IPS-18c (cell line): ENCODE results near the gene VSIG10L2.

Source experiments
- H3K4me3 ChIP-seq: 2 replicates; pipeline ENCODE4 v1.7.0; 2013; ENCODE audit warnings: low read depth, mild to moderate bottlenecking, low read length, moderate library complexity; ENCODE audit not compliant: insufficient read depth
- H3K9me3 ChIP-seq: one replicate; pipeline ENCODE4 v1.6.1; 2013; ENCODE audit warnings: mild to moderate bottlenecking, low read length, moderate library complexity; ENCODE audit not compliant: control insufficient read depth, insufficient read depth

VSIG10L2 gene

DNA sequence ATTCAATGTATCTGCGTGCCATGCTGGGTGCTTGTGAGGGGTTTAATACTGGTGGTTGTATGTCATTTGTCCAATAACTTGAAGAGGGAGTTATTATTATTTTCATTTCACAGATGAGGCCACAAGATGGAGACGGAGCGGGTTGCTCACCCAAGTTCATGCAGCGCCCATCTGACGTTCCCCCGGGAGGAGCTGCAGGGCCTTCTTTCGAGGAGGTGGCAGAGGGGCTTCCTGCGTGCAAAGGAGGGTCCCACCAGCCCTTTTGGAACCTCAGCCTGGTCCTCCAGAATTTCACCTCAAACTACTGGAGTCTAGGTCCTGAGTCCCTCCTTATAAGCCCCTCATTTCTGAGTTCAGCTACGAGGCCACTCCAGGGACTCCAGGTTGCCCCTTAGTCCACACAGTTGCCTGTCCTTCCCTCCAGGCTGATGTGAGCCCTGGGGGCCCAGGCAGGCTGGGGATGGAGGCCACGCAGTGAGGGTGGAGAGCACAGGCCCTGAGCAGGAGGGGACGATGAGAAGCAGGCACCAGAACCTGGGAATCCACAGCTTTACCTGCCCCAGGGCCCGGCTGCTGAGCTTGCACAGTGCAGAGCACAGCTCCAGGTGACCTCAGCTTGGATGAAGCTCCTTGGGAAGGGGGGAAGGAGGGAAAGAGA is 2.9 kb upstream of the VSIG10L2 start:
- Histone ChIP-seq H3K4me3 (no peak overlapping the region), H3K9me3 (peaks cover 2% of the 10 kb centered on the region)

DNA sequence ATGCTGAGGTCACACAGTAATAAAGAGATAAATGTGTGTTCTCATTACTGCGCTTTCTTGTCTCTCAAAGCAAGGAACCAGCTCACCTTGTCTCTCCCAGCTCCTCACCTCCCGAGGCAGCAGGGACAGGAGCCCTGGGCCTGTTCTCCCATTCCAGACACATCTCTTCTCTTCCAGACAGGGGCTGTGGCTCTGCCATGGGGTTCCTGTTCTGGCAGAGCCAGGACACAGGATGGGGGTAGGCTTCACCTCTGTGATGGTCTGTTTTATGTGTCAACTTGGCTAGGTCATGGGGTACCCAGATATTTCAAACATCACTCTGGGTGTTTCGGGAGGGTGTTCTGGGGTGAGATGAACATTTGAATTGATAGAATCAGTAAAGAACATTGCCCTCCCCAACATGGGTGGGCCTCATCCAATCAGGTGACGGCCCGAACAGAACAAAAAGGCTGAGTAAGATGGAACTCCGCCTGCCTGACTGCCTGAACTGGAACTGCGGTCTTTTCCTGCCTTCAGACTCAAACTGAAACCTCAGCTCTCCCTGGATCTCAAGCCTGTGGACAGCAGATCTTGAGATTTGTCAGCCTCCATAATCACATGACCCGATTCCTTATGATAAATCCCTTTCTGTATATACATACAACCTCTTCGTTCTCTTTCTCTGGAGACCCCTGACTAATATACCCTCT is 2.0 kb upstream of the VSIG10L2 start:
- Histone ChIP-seq H3K4me3 (no peak overlapping the region), H3K9me3 (peaks cover 2% of the 10 kb centered on the region)

DNA sequence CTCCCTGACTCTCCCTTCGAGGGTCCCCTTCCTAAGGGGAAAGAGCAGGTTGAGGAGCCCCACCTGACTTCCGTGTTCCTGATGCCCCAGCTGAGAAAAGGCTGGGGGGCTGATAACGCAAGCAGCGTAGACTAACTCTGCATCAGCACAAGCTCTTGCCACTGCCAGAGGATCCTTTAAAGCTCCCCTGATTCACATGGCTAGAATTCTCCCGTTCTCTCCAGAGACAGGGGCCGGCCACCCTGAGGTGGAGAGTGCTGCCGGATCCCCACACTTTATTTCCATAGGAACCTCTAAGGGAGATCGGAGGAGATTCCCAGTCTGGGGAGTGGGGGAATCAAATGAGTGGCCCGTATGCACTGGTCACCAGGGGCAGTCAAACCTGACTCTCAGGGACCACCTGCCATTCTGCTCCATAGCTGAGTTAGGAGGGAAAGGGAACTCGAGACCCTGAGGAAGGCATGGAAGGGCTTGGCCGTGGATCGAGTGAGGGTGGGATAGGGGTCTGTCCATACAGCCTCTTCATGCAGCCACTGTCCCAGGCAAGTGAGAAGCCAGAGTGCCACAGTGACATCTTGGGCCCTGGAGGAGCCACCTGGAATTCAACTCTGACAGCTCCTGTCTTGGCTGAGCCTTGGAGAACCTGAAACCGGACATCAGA is 1.4 kb upstream of the VSIG10L2 start:
- H3K4me3 ChIP-seq = no peak overlapping the region
- peaks cover 2% of the 10 kb centered on the region for H3K9me3 ChIP-seq

DNA sequence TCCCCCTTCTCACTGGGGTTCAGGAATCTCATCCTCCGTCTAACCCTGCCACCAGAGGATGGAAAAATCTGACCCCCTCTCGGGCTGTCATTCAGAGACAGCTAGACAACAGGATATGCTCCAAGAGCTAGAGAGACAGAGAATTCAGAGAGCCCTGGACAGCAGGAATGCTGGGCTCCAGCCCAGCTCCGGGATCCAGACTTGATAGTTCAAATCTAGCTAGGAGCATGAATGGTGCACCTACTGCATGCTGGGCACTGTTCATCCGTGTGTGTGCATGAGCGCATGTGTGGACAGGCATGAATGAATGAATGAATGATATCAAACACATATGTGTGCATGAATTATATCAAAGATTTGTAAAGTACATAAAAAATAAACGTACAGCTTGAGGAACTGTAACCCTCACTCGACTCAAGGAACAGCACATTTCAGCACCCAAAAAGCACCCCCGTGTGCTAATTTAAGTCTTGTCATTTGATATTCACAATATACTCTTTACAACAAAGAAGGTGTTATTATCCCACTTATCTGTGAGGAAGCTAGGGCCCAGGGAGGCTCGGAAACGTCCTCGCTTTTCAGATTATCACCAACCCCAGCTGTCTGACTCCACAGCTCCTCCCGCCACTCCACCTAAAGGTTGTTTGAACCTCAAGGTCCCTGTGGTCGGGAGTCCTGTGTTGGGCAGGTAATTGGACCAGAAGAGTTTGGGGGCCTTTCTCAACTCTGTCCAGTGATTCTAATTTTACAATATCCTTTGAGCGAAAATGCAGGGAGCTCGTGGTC is 640 bp upstream of the VSIG10L2 start:
- Histone ChIP-seq H3K4me3 (no peak overlapping the region), H3K9me3 (peaks cover 2% of the 10 kb centered on the region)

DNA sequence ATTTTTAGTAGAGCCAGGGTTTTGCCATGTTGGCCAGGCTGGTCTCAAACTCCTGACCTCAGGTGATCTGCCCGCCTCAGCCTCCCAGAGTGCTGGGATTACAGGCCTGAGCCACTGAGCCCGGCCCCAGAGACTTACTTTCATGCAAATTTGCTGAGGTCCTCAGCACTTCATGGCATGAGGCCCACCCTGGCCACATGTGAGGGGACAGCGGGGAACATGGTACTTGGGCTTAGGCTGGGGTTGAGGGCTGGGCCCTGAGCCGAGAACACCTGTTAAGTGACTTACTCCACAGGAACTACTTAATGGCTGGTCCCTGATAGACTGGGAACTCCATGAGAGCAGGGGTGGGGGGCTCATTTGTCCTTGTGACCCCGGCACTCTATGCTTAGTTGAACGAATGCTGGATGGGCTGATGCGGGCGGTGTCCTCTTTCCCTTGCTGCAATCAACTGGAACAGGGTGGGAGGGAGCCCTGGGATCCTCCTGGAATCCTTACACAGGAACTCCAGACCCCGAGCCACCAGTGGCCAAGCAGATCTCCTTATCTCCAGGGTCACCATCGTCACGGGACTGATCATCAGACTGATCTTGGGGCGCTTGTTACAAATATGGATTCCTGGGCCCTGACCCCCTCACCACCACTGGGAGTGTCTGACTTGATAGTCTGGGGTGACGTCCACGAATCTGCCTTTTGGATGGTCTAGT is 1.0 kb downstream of the VSIG10L2 start:
- no peak overlapping the region for H3K4me3 ChIP-seq
- H3K9me3 ChIP-seq = peaks cover 2% of the 10 kb centered on the region

DNA sequence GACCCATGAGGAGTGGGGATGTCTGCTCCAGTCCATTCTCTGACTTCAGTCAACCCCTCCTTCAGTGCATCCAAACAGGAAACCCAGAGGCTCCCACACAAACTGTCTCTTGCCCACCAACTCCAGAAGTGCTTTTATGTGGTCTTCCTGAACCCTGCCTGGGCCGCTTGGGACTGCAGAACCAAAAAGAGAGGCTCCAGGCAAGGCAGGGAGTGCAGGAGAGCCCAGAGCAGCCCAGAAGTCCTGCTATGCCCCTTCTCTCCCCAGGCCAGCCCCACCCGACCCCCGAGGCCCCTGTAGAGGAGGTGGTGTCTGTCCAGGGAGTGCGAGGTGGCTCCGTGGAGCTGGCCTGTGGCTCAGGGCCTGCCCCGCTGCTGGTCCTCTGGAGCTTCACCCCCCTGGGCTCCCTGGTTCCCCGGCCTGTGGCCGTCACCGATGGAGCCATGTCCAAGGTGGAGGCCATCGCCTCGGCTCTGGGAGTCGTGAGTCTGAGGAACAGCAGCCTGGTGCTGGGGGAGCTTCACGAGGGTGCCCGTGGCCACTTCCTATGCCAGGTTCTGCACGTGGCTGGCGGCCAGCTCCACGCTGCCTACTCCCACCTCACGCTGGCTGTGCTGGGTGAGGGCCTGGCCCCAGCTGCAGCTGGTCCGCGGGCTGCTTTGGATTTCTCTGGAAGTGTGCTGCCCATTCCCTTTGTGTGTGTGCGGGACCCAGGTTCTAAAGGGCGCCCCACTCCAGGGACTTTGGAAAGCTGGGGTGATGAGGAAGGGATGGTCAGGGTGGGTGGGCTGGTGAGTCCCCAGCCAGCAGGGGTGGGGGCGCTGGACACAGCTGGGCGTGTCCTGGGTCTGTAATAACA is 1.8 kb downstream of the VSIG10L2 start:
- H3K9me3 ChIP-seq = peaks cover 2% of the 10 kb centered on the region
- H3K4me3 ChIP-seq = no peak overlapping the region

DNA sequence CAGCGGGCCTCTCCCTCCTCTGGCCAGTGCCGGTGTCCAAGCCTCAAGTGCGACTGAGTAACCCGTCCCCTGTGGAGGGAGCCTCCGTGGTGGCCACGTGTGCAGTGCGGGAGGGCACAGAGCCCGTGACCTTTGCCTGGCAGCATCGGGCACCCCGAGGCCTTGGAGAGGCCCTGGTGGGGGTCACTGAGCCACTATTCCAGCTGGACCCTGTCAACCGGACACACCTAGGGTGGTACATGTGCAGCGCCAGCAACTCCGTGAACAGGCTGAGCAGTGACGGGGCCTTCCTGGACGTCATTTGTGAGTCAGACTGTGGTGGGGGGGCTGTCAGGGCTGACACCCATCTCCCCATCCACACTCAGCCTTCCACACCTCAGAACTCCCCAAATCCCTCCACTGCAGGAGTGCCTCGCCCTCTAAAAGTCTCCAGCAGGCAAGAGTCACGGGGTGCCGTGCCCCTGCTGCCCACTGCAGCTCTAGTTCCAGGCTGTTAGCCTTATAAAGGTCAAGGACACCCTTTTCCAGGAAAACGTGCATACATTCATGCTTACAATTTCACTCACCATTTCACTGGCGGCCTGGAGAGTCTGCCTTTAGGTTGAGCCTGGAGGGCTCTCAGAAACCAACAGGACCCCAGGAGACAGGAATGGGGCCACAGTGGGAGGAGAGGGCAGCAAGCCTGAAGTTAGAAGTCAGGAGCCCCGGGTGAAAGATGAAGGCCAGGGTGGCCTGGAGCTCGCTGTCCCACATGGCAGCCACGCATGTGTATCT is 2.6 kb downstream of the VSIG10L2 start:
- H3K9me3 ChIP-seq = peaks cover 2% of the 10 kb centered on the region
- no peak overlapping the region for H3K4me3 ChIP-seq

DNA sequence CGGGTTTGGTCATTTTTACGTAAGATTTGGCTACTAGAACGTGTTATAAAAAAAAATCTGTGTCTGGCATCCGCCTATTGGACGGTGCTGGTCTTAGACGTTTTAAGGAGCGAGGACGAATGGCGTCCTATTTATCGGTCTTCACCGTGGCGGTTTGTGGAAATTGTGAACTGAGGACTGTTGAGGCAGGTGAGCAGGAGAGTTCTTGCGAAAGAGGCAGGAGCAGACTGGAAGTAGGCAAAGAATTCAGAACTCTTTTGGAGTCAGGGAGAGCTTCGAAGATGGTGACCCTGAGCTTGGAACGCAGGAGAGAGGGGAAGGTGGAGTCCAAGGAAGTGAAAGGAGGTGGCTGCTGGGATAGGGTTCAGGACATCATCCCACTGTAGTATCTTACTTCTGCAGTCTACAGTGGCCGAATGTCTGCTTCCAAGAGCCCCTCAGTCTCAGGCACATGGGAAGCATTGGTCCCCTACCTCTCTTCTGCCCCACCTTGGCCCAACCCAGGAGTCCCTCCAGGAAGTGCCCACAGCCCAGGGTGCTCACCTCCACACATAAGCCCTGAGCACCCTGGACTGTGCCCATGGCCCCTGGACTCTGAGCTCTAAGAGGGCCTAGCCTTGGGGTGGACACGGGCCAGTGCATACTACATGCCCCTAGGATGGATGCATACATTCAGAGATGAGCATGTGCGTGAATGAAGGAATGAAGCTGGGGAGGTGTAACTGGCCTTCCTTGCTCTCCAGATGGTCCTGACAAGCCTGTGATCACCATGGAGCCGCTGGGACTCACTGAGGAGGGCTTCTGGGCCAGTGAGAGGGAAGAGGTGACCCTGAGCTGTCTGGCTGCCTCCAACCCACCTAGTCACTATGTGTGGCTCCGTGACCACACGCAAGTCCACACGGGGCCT is 3.7 kb downstream of the VSIG10L2 start:
- Histone ChIP-seq H3K4me3 (no peak overlapping the region; the same call in 1 of the 2 replicates), H3K9me3 (peaks cover 4% of the 10 kb centered on the region)

DNA sequence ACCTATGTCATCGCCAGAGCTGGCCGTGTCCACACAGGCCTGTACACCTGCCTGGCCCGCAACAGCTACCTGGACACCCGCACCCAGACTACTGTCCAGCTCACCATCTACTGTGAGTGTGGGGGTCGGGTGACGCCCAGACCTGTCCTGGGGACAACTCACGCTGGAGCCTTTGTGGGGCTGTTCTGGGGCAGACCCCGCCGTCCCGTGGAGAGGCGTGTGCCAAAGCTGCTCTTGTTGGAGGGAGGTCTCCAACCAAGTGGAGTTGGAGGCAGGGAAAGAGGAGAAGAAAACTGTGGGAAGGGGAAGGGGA is 4.3 kb downstream of the VSIG10L2 start:
- H3K4me3 ChIP-seq = no peak overlapping the region
- H3K9me3 ChIP-seq = peaks cover 4% of the 10 kb centered on the region

DNA sequence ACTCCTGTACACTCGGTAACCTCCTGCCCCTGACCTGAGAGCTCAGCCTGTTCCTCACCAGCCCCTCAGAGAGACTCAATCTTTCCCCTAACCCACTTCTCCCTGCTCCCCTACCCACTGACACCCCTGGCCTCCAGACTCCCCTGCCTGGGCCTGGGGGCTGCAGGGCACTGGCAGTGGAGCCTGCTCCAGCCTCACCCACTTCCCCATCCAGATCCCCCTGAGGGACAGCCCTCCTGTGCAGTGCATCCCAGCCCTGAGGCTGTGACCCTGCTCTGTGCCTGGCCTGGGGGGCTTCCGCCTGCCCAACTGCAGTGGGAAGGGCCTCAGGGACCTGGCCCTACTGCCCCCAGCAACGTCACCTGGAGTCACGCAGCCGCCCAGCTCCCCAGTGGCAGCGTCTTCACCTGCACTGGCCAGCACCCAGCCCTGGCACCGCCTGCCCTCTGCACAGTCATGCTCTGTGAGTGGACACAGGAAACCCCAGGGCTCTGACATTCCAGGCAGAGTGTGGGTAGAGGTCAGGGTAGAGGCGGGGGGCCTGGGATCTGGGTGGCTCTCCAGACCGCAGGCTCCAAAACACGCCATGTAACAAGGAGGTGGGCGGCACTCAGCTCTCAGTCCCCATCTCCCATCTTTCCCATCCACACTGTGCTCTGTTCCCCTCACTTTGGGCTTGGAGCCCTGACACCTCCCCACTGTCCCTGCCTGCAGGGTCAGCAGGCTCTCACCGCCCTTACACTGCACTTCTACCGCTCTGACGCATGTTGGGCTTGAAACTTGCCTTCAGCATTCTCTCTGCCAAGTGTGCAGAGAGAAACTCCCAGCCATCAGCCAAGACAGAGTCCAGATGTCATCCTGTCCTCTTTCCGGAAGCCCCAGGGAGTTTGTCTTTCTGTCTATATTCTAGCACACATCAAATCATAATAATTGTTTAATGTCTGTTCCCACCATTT is 5.1 kb downstream of the VSIG10L2 start:
- H3K4me3 ChIP-seq = no peak overlapping the region
- peaks cover 2% of the 10 kb centered on the region for H3K9me3 ChIP-seq

DNA sequence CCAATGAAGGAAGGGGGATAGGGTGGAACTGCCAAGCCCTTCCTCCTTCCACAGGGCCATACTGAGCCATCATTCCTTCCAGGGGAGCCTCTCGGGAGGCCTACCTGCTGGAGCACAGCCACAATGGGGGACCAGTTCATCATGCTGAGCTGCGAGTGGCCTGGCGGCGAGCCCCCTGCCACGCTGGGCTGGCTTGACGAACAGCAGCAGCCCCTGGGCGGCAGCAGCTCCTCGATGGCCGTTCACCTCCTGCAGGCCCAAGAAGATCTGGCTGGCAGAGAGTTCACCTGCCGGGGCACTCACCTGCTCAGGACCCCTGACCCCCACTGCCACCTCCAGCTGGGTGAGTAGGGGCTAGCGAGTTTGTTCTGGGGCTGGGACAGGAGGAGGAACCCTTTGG is 5.9 kb downstream of the VSIG10L2 start:
- Histone ChIP-seq H3K9me3 (peaks cover 2% of the 10 kb centered on the region), H3K4me3 (no peak overlapping the region)

DNA sequence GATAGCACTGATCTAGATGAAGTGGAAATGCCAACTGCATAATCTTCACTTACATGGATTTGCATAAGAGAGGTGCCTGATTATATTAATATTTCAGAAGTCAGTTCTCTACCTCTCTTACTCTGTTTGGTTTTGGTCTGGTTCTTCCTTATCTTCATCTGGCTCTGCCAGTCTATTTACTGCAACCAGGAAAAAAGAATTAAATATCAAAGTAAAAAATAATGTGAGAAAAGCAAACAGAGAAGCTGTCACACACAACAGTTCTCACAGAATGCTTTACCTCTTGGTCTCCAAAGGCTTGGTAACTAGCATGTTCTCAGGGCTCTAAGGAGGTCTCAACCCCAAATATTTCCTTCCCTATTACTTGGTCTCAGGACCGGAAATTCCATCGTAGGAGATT is 6.7 kb downstream of the VSIG10L2 start:
- Histone ChIP-seq H3K4me3 (no peak overlapping the region), H3K9me3 (peaks cover 2% of the 10 kb centered on the region)

DNA sequence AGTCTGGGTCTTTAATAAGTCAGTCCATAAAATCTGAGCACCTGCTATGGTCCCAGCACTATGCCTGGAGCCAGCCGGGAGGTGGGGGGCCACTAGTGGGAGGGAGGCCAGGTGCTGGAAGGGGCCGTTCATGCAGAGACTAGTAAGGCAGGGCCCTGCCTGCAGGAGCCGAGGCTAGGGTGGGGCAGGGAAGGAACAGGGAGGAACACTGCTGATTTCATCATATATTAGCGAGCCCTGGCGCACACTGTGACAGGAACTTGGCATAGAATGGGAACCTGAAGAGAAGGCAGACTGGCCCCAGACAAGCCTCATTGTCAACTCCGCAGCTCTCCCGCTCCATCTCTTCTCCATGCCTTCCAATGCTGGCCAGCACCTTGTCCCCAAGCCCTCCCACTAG is 7.1 kb downstream of the VSIG10L2 start:
- no peak overlapping the region for H3K4me3 ChIP-seq
- peaks cover 2% of the 10 kb centered on the region for H3K9me3 ChIP-seq

DNA sequence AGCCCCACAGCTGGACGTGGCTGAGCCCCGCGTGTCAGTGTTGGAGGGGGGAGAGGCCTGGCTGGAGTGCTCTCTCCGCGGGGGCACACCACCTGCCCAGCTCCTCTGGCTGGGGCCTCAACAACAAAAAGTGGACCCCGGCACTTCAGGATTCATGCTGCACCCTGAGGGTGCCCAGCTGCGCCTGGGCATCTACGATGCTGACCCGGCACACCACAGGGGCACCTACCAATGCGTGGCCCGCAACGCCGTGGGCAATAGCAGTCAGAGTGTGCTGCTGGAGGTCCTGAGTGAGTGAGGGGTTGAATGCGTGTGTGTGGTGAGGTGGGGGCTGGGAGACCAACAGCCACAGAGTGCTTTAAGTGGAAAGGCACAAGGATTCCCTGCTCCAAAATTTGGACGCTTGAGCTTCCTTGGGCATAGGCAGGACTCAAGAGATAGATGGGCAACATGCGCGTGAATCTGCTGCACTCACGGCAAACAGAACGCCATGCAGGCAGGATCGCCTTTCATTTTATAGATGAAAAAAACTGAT is 7.6 kb downstream of the VSIG10L2 start:
- Histone ChIP-seq H3K4me3 (no peak overlapping the region), H3K9me3 (peaks cover 2% of the 10 kb centered on the region)
